RWPE2 (cell line): ENCODE results near the gene TENM4.

Experiments used
- ATAC-seq: fragments of 200-7000 bp; cut with Tn5 transposase; 3 replicates; pipeline ENCODE4 v1.9.1; 2021; ENCODE audit warnings: low read depth
- DNase-seq: peaks from one replicate; pipeline ENCODE4 v3.0.0-alpha.2; 2020; ENCODE audit warnings: low spot score
- H3K27ac ChIP-seq: fragments of 450-650 bp; 2 replicates; pipeline ENCODE4 v1.5.1; 2017; ENCODE audit warnings: mild to moderate bottlenecking; ENCODE audit not compliant: poor library complexity, severe bottlenecking
- H3K27me3 ChIP-seq: fragments of 250-450 bp; sonication (Bioruptor Pico); 2 replicates; pipeline ENCODE4 v1.5.1; 2021; ENCODE audit warnings: mild to moderate bottlenecking, moderate library complexity; ENCODE audit not compliant: insufficient read depth, poor library complexity, severe bottlenecking
- H3K36me3 ChIP-seq: fragments of 250-450 bp; sonication (Bioruptor Pico); 2 replicates; pipeline ENCODE4 v1.5.1; 2020; ENCODE audit warnings: low read depth, mild to moderate bottlenecking, moderate library complexity
- H3K4me1 ChIP-seq: fragments of 250-450 bp; sonication (Bioruptor Pico); 2 replicates; pipeline ENCODE4 v1.5.1; 2021; ENCODE audit warnings: mild to moderate bottlenecking, moderate library complexity; ENCODE audit not compliant: insufficient read depth, poor library complexity, severe bottlenecking
- H3K4me3 ChIP-seq: fragments of 250-450 bp; sonication (Bioruptor Pico); 2 replicates; pipeline ENCODE4 v1.5.1; 2021; ENCODE audit warnings: mild to moderate bottlenecking, moderate library complexity; ENCODE audit not compliant: severe bottlenecking
- H3K9me3 ChIP-seq: fragments of 250-450 bp; sonication (Bioruptor Pico); 2 replicates; pipeline ENCODE4 v1.5.1; 2021; ENCODE audit warnings: mild to moderate bottlenecking, moderate library complexity; ENCODE audit not compliant: severe bottlenecking
- TF ChIP-seq, protein P1 (sequence below): fragments of 450-650 bp; IDR thresholded peaks from one replicate; pipeline ENCODE4 v1.5.1; 2017; ENCODE audit warnings: mild to moderate bottlenecking, moderate library complexity; ENCODE audit not compliant: poor library complexity, severe bottlenecking

Gene TENM4

DNA sequence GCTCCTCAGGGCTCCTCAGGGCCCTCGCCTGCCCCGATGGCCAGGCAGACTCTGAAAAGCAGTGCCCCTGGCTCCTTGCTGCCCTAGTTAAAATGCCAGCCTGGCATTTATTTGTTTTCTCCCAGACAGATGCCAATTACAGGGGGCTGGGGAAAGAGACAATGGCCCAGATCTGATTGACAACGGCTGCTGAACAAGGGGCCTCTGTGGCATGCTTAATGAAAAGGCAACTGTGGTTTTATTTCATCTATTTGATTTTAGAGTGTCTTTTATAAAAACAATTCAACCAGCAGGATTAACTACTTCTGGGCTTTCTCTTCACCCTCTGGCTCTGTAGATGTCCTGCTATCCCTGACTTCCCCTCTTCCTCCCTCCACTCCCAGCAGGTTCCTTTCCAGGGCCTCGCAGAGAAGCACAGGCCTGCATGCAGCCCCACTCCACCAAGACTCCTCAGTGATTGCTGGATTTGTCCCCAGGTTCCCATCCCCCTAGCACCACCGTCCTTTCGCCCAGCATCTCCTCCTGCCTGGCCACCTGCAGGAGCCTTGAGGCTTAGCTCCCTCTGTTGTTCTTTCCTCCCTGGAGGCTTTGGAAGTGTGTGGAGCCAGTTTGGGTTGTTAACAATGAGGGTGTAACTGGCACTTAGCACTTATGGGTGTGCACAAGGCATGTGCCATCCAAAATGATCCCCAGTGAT is 171.1 kb downstream of the TENM4 start:
- Histone ChIP-seq H3K27me3 (no peaks in the 10 kb centered on the region), H3K4me1 (no peaks in the 10 kb centered on the region), H3K9me3 (no peaks in the 10 kb centered on the region), H3K4me3 (no peak overlapping the region), H3K36me3 (no peaks in the 10 kb centered on the region), H3K27ac (no peak overlapping the region)
- no peak for DNase-seq
- TF ChIP-seq, protein P1, sequence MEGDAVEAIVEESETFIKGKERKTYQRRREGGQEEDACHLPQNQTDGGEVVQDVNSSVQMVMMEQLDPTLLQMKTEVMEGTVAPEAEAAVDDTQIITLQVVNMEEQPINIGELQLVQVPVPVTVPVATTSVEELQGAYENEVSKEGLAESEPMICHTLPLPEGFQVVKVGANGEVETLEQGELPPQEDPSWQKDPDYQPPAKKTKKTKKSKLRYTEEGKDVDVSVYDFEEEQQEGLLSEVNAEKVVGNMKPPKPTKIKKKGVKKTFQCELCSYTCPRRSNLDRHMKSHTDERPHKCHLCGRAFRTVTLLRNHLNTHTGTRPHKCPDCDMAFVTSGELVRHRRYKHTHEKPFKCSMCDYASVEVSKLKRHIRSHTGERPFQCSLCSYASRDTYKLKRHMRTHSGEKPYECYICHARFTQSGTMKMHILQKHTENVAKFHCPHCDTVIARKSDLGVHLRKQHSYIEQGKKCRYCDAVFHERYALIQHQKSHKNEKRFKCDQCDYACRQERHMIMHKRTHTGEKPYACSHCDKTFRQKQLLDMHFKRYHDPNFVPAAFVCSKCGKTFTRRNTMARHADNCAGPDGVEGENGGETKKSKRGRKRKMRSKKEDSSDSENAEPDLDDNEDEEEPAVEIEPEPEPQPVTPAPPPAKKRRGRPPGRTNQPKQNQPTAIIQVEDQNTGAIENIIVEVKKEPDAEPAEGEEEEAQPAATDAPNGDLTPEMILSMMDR, result no peak
- ATAC-seq, result no peak

DNA sequence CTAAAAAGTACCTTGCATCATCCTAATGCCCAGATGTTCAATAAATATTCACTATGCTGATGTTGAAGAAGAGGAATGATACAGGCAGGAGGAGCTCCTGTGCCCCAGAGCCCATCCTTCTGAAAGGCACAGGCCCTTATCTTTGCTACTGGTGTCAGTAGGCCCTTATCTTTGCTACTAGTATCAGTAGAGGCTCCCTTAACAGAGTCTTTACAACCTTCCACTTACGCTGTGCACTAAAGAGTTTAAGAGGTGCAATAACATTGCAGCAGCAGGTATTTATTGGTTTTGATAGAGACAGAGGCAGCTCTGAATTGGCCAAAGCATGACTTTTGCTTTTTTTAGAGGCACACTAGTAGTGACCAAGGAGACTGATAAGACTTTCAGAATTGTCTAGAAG is 174.4 kb downstream of the TENM4 start:
- Histone ChIP-seq H3K9me3 (no peaks in the 10 kb centered on the region), H3K36me3 (no peaks in the 10 kb centered on the region), H3K27ac (no peak overlapping the region), H3K4me3 (no peak overlapping the region), H3K4me1 (no peaks in the 10 kb centered on the region), H3K27me3 (no peaks in the 10 kb centered on the region)
- TF ChIP-seq, protein P1, result no peak
- ATAC-seq (no peak), DNase-seq (no peak)

DNA sequence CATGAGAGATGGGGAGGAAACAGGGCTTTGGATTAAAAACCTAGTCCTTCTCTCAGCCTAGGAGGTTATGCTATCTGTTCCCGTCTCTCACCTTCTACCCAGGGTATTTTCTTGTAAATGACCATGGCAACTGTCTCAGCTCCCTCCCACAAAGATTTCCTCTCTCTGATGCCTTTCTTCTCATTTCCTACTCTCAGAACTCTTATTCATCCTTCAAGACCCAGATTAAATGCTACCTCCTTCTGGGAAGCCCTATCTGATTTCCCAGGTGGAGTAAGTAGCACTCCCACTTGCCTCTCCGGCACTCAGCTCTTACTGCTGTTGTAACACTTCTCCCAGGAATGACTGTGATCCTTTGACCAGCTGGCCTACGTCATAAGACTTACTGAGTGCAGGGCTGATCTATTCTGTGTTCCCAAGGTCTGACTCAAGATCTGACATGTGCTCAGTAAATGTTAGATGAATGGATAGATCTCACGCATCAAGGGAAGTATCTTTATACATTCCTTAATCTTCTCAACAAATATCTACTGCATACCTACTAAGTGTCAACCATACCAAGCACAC is 175.0 kb downstream of the TENM4 start:
- TF ChIP-seq, protein P1, result no peak
- Histone ChIP-seq H3K36me3 (no peaks in the 10 kb centered on the region), H3K27me3 (no peaks in the 10 kb centered on the region), H3K9me3 (no peaks in the 10 kb centered on the region), H3K4me3 (no peak overlapping the region), H3K27ac (no peak overlapping the region), H3K4me1 (no peaks in the 10 kb centered on the region)
- ATAC-seq, result no peak
- DNase-seq, result no peak

DNA sequence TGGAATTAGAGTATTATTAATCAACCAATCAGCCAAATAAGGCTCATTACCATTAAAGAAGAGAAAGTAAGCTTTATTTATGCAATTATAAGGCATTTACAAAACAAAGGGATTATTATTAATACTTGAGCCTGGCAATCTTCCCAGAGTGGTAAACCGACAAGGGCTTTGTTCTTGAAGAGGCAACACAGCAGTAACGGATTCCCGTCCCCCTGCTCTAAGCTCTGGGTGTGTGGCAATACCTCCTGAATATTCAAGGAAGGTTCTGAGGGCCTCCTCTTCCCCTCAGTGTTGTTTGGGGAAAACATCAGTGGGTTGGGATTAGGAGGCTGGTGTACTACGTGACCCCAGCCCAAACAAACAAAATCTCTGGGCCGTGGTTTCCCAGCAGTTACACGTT is 176.5 kb downstream of the TENM4 start:
- ATAC-seq, result no peak
- H3K9me3 ChIP-seq, result no peaks in the 10 kb centered on the region
- no peaks in the 10 kb centered on the region for H3K27me3 ChIP-seq
- DNase-seq, result no peak
- H3K4me3 ChIP-seq, result no peak overlapping the region
- no peaks in the 10 kb centered on the region for H3K36me3 ChIP-seq
- TF ChIP-seq, protein P1, result no peak
- H3K4me1 ChIP-seq, result no peaks in the 10 kb centered on the region
- H3K27ac ChIP-seq, result no peak overlapping the region

DNA sequence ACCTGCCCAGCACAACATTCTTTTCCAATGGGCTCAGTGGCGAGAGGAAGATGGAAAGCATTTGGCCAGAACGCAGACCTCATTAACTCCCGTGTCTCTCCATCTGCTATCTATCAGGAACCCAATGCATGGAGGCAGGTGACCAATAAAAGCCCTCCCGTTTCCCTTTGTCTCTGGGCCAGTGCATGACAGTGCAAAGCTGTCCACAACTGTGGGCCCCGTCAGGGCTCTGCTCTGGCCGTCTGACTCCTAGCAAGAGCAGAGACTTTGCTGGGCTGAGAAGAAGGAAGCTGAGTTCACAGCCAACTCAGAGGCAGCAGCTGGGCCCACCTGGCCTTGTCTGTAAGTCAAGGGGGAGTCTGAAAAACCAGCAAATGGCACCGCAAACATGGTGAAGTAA is 177.8 kb downstream of the TENM4 start:
- Histone ChIP-seq H3K4me3 (no peak overlapping the region), H3K9me3 (no peaks in the 10 kb centered on the region), H3K36me3 (no peaks in the 10 kb centered on the region), H3K27me3 (no peaks in the 10 kb centered on the region), H3K27ac (no peak overlapping the region), H3K4me1 (no peaks in the 10 kb centered on the region)
- DNase-seq (no peak), ATAC-seq (no peak)
- TF ChIP-seq, protein P1, result no peak
